GM12878 (cell line): Measurements from ENCODE around the gene CDH4. TPM values are rescaled to one million over a fixed set of nuclear protein-coding genes. Genes with fewer than 3 reads are reported as not detected.
A peak's percentile ranks its signal among the peaks of the same experiment; 100 is the strongest.

Experiments used
- ATAC-seq: fragments of 200-7000 bp; cut with Tn5 transposase; 3 replicates; pipeline ENCODE4 v1.9.1; 2020; ENCODE audit warnings: mild to moderate bottlenecking, moderate library complexity
- BruUV-seq: library from RNA; stranded (reverse); fragments of 400-500 nt; replicated peaks from 2 replicates; lab custom pipeline; 2021; lab: Mats Ljungman, UMichigan
- CTCF ChIA-PET: fragments of 300-600 bp; sonication (Branson Sonifier 250); formaldehyde crosslinking; extraction: SDS; loops from one replicate; lab custom pipeline; 2021; ENCODE audit warnings: inconsistent platforms; lab: Yijun Ruan, JAX
- POLR2A ChIA-PET: fragments of 350-600 bp; formaldehyde crosslinking; extraction: SDS; loops from one replicate; lab custom pipeline; 2021; ENCODE audit warnings: inconsistent platforms; lab: Charles Lee
- RAD21 ChIA-PET: fragments of 300-600 bp; sonication (Branson Sonifier 250); formaldehyde crosslinking; loops from one replicate; lab custom pipeline; 2023; ENCODE audit warnings: antibody characterized with exemption; ENCODE audit not compliant: unreplicated experiment; lab: Charles Lee
- SMC1A ChIA-PET: fragments of 300-600 bp; sonication (Branson Sonifier 250); formaldehyde crosslinking; loops from one replicate; lab custom pipeline; 2023; ENCODE audit not compliant: unreplicated experiment, uncharacterized antibody; lab: Charles Lee
- DNase-seq: peaks from one replicate; pipeline ENCODE4 v3.0.0-alpha.2; 2011; ENCODE audit warnings: low read depth, low spot score
- FAIRE-seq: peaks from 3 replicates; lab custom pipeline; 2011; peaks lifted over from hg19 to GRCh38; lab: Jason Lieb, UNC
- H2AFZ ChIP-seq: 2 replicates; pipeline ENCODE4 v1.6.0; 2011; ENCODE audit warnings: low read depth, low read length, control low read depth; ENCODE audit not compliant: control insufficient read depth
- H3K27ac ChIP-seq: 2 replicates; pipeline ENCODE4 v1.5.1; 2011; ENCODE audit warnings: control low read depth; ENCODE audit not compliant: control insufficient read depth, insufficient read depth
- H3K27me3 ChIP-seq, 2 experiments: replicated peaks in 1 of 2; 2 replicates each; pipeline versions ENCODE4 v1.6.0 to v1.6.1; 2011; ENCODE audit warnings: low read length in 1 of 2; ENCODE audit not compliant: control insufficient read depth in 2 of 2, insufficient read depth in 2 of 2
- H3K36me3 ChIP-seq, 2 experiments: 2 replicates each; pipeline ENCODE4 v1.5.1; 2011; ENCODE audit warnings: low read length in 1 of 2; ENCODE audit not compliant: control insufficient read depth in 2 of 2, insufficient read depth in 2 of 2
- H3K4me1 ChIP-seq: 2 replicates; pipeline ENCODE4 v1.6.1; 2011; ENCODE audit warnings: mild to moderate bottlenecking, low read length, moderate library complexity, mixed read lengths; ENCODE audit not compliant: control insufficient read depth, insufficient read depth
- H3K4me2 ChIP-seq: 2 replicates; pipeline ENCODE4 v1.6.0; 2011; ENCODE audit warnings: control low read depth; ENCODE audit not compliant: control insufficient read depth, insufficient read depth
- H3K4me3 ChIP-seq: fragments of 200-600 bp; sonication (generic); 2 replicates; pipeline ENCODE4 v1.5.1; 2016
- H3K79me2 ChIP-seq: 2 replicates; pipeline ENCODE4 v1.6.0; 2011; ENCODE audit warnings: low read length; ENCODE audit not compliant: control insufficient read depth, insufficient read depth
- H3K9ac ChIP-seq: 2 replicates; pipeline ENCODE4 v1.8.0; 2011; ENCODE audit warnings: low read length, control low read depth, mixed read lengths; ENCODE audit not compliant: control insufficient read depth, insufficient read depth
- H3K9me3 ChIP-seq: replicated peaks from 3 replicates; pipeline ENCODE4 v1.5.1; 2011; ENCODE audit warnings: mild to moderate bottlenecking, low read length; ENCODE audit not compliant: control insufficient read depth, insufficient read depth
- H4K20me1 ChIP-seq: 2 replicates; pipeline ENCODE4 v1.6.0; 2011; ENCODE audit not compliant: control insufficient read depth, insufficient read depth
- BMI1 ChIP-seq: fragments of 450-650 bp; IDR thresholded peaks from 2 replicates; pipeline ENCODE4 v1.6.1; 2016; ENCODE audit warnings: mild to moderate bottlenecking, moderate library complexity, borderline replicate concordance
- CEBPZ ChIP-seq: fragments of 150-350 bp; IDR thresholded peaks from 2 replicates; pipeline ENCODE4 v1.6.1; 2016; ENCODE audit warnings: low read depth, low read length
- E2F8 ChIP-seq: fragments of 450-650 bp; IDR thresholded peaks from 2 replicates; pipeline ENCODE4 v1.6.1; 2018; ENCODE audit warnings: mild to moderate bottlenecking, low read depth, moderate library complexity; ENCODE audit not compliant: partially characterized antibody
- FOXM1 ChIP-seq: IDR thresholded peaks from 2 replicates; pipeline ENCODE4 v1.6.1; 2012; ENCODE audit warnings: low read depth, mild to moderate bottlenecking, inconsistent platforms, low read length, moderate library complexity
- MEF2A ChIP-seq: IDR thresholded peaks from 2 replicates; pipeline ENCODE4 v1.6.1; 2011; ENCODE audit warnings: low read depth, mild to moderate bottlenecking, low read length, moderate library complexity; ENCODE audit not compliant: insufficient read depth
- NBN ChIP-seq: fragments of 450-650 bp; IDR thresholded peaks from 2 replicates; pipeline ENCODE4 v1.6.1; 2016
- NFYB ChIP-seq: IDR thresholded peaks from 2 replicates; pipeline ENCODE4 v1.6.1; 2011; ENCODE audit warnings: low read depth, mild to moderate bottlenecking, low read length, improper control_type of control experiment, moderate library complexity; ENCODE audit not compliant: insufficient read depth
- RAD21 ChIP-seq: IDR thresholded peaks from 2 replicates; pipeline ENCODE4 v1.6.1; 2011; ENCODE audit warnings: mild to moderate bottlenecking, low read depth, low read length, moderate library complexity; ENCODE audit not compliant: insufficient read depth
- RBBP5 ChIP-seq: fragments of 200-600 bp; sonication (generic); conservative IDR thresholded peaks from 2 replicates; pipeline ENCODE4 v1.6.1; 2016
- SRF ChIP-seq, 2 experiments: IDR thresholded peaks; 2 replicates each; pipeline ENCODE4 v1.6.1; 2011; ENCODE audit warnings: low read depth in 2 of 2, low read length in 2 of 2, mild to moderate bottlenecking in 1 of 2, moderate library complexity in 1 of 2
- ZBED1 ChIP-seq: IDR thresholded peaks from 2 replicates; pipeline ENCODE4 v1.6.1; 2016; ENCODE audit warnings: borderline replicate concordance
- WGBS: methylation state at CpG from one replicate; pipeline ENCODE4 v1.1.6; 2016; ENCODE audit warnings: low lambda C conversion rate; ENCODE audit not compliant: insufficient replicate concordance, insufficient coverage; ENCODE audit errors: missing lambda C conversion rate; 5-methylcytosine and 5-hydroxymethylcytosine counted together
- in situ Hi-C: fragments of 300-500 bp; cut with MboI; formaldehyde crosslinking; loops from 9 replicates; pipeline ENCODE4 v1.14.3; 2018; ENCODE audit warnings: mixed read lengths
- intact Hi-C: fragments of 100-400 bp; cut with micrococcal nuclease; formaldehyde crosslinking; loops from one replicate; pipeline ENCODE4 v1.14.2; 2022; ENCODE audit not compliant: unreplicated experiment
- polyA plus RNA-seq, 11 experiments: library from polyadenylated mRNA; depleted of rRNA in 4 of 11; unstranded in 6 of 11; stranded (reverse) in 5 of 11; fragments of >200 nt; fragmentation: Nextera tagmentation in 4 of 11; fragmentation: Illumina TruSeq in 1 of 11; extraction: Ambion mirVana in 4 of 11; extraction: Trizol in 1 of 11; gene quantifications; 1 replicate in 1 of 11; 2 replicates in 10 of 11; pipeline versions ENCODE4 v1.2.1 to v1.2.3, GENCODE V29; 2011 to 2016; ENCODE audit warnings: inconsistent platforms in 2 of 11, missing spikeins in 2 of 11, low read depth in 1 of 11
- total RNA-seq, 4 experiments: library from RNA; depleted of rRNA in 3 of 4; stranded (reverse); fragments of >200 nt in 3 of 4; fragmentation: Illumina TruSeq in 1 of 4; extraction: Trizol in 1 of 4; gene quantifications; 2 replicates each; pipeline versions ENCODE4 v1.2.1 to v1.2.3, GENCODE V29; 2013 to 2021
- TF ChIP-seq, protein P1 (sequence below): fragments of 450-650 bp; formaldehyde crosslinking; IDR thresholded peaks from 2 replicates; pipeline ENCODE4 v1.5.0; 2022; ENCODE audit warnings: mild to moderate bottlenecking, missing genetic modification characterization

Gene CDH4
- total and polyA plus RNA-seq, 10 of the 15 experiments (the other 5 are each of a cell fraction or from before 2014, with no cell fraction given): not detected

GRCh38 chr20:61803915-61804751 lies 552.1 kb downstream of the CDH4 start (continued):
- TF ChIP-seq BMI1: no peak
- no peak for TF ChIP-seq MEF2A
- TF ChIP-seq RBBP5: no peak
- TF ChIP-seq RAD21: no peak
- no peak for TF ChIP-seq SRF (IDR thresholded peaks at IDR 0.05; ENCODE audit: low read depth in 2 of 2, low read length in 2 of 2)
- no peak for TF ChIP-seq CEBPZ

DNA sequence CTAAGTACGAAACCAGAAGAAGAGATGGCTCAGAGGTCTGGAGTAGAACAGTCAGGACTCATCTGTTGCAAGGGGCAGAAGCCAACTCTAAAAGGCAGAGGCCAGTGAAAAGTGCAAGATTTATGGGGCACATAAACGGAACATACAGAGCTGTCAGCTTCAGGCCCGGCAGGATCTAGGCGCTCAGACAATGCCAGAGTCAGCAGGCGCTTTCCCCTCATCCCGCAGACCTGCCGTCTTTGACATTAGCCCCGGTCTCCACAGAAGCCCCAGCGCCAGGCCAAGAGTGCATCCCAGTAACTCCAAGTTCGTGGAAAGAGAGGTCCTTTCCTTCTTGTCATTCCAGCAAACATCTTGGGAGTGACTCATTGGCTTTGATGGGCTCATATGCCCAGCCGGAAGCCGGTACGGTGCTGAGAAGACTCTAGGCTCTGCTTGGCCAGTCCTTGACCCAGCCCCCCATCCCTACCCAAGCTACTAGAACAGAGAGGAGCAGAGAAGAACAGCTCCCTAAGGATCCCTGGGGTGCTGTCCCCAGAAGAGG lies 552.8 kb downstream of the CDH4 start:
- Histone ChIP-seq H3K4me1 (no peaks in the 10 kb centered on the region), H3K36me3 (no peaks in the 10 kb centered on the region), H3K9me3 (no peaks in the 10 kb centered on the region), H3K79me2 (no peaks in the 10 kb centered on the region), H3K4me2 (no peak overlapping the region), H3K27ac (no peak overlapping the region), H3K9ac (no peak overlapping the region), H4K20me1 (no peaks in the 10 kb centered on the region), H3K27me3 (no peaks in the 10 kb centered on the region; a peak in 2 of 4 replicates), H3K4me3 (no peak overlapping the region), H2AFZ (no peak overlapping the region)
- no peak for FAIRE-seq
- 58% methylated on average over 13 of the region's 13 CpGs for WGBS
- intact Hi-C loops: no loop called here
- RAD21 ChIA-PET: no interaction called here
- CTCF ChIA-PET: no interaction called here
- in situ Hi-C loops: no loop called here
- POLR2A ChIA-PET: no interaction called here
- no TSS peak for BruUV-seq
- SMC1A ChIA-PET: no interaction called here
- peak; percentile 3 for DNase-seq
- no peak for ATAC-seq
- TF ChIP-seq NBN: no peak
- TF ChIP-seq FOXM1: no peak
- TF ChIP-seq, protein P1, sequence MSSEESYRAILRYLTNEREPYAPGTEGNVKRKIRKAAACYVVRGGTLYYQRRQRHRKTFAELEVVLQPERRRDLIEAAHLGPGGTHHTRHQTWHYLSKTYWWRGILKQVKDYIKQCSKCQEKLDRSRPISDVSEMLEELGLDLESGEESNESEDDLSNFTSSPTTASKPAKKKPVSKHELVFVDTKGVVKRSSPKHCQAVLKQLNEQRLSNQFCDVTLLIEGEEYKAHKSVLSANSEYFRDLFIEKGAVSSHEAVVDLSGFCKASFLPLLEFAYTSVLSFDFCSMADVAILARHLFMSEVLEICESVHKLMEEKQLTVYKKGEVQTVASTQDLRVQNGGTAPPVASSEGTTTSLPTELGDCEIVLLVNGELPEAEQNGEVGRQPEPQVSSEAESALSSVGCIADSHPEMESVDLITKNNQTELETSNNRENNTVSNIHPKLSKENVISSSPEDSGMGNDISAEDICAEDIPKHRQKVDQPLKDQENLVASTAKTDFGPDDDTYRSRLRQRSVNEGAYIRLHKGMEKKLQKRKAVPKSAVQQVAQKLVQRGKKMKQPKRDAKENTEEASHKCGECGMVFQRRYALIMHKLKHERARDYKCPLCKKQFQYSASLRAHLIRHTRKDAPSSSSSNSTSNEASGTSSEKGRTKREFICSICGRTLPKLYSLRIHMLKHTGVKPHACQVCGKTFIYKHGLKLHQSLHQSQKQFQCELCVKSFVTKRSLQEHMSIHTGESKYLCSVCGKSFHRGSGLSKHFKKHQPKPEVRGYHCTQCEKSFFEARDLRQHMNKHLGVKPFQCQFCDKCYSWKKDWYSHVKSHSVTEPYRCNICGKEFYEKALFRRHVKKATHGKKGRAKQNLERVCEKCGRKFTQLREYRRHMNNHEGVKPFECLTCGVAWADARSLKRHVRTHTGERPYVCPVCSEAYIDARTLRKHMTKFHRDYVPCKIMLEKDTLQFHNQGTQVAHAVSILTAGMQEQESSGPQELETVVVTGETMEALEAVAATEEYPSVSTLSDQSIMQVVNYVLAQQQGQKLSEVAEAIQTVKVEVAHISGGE (CRISPR knock-in tag): no peak
- TF ChIP-seq NFYB: no peak
- no peak for TF ChIP-seq ZBED1
- TF ChIP-seq E2F8: no peak
